ENCODE results near the gene EDNRA.

DNA sequence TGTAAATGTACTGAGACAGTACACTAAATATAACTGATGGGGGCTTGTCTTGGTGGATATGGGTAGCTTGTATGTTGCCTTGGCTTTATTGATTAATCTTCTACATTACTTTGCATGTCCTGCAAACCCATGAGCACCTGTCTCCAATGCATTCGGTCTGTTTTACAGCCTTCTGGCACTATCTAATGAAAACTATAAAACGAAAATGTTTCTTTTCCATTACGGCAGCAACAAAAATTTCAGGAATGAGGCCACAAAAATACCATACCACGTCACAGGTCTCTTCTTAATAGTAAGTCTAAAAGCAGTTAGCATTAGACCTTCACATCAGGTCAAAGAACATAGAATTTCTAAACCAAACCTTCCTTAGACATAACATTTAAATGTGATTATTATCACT, 49.8 kb downstream of the EDNRA start:
- TF ChIP-seq, protein P1, sequence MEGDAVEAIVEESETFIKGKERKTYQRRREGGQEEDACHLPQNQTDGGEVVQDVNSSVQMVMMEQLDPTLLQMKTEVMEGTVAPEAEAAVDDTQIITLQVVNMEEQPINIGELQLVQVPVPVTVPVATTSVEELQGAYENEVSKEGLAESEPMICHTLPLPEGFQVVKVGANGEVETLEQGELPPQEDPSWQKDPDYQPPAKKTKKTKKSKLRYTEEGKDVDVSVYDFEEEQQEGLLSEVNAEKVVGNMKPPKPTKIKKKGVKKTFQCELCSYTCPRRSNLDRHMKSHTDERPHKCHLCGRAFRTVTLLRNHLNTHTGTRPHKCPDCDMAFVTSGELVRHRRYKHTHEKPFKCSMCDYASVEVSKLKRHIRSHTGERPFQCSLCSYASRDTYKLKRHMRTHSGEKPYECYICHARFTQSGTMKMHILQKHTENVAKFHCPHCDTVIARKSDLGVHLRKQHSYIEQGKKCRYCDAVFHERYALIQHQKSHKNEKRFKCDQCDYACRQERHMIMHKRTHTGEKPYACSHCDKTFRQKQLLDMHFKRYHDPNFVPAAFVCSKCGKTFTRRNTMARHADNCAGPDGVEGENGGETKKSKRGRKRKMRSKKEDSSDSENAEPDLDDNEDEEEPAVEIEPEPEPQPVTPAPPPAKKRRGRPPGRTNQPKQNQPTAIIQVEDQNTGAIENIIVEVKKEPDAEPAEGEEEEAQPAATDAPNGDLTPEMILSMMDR (conservative IDR thresholded peaks at IDR 0.05; ENCODE audit: low read length): no peak
- no peak for TF ChIP-seq EZH2phosphoT487 (IDR thresholded peaks at IDR 0.05; ENCODE audit: borderline replicate concordance)

Data from Loucy (cell line).